Adrenal gland (tissue), 12 donors: Measurements from ENCODE around the gene CNGA1. TPM values are rescaled to one million over a fixed set of nuclear protein-coding genes. Genes with fewer than 3 reads are reported as not detected.

Experiments
- DNase-seq, 7 donors: peaks; one replicate each; pipeline ENCODE4 v3.0.0-alpha.2; 2019 to 2020
- H3K27ac ChIP-seq, 5 donors: fragments of 200-600 bp; sonication (generic) in 4 of 5; 1 replicate in 3 of 5; 2 replicates in 2 of 5; pipeline versions ENCODE4 v1.5.1 to v1.8.0; 2016 to 2020; ENCODE audit warnings: mild to moderate bottlenecking in 1 of 5
- H3K27me3 ChIP-seq: fragments of 200-600 bp; 2 replicates; pipeline ENCODE4 v1.8.0; 2021
- H3K36me3 ChIP-seq, 2 donors: fragments of 200-600 bp; replicated peaks in 1 of 2; 1 replicate in 1 of 2; 2 replicates in 1 of 2; pipeline versions ENCODE4 v1.5.1 to v1.8.0; 2018 to 2022
- H3K4me1 ChIP-seq, 2 donors: fragments of 200-600 bp; replicated peaks in 1 of 2; 1 replicate in 1 of 2; 2 replicates in 1 of 2; pipeline versions ENCODE4 v1.5.1 to v1.8.0; 2018 to 2021
- H3K4me3 ChIP-seq, 4 donors: fragments of 200-600 bp; sonication (generic) in 3 of 4; one replicate each; pipeline ENCODE4 v1.5.1; 2016 to 2018
- H3K9me3 ChIP-seq, 3 donors: fragments of 200-600 bp; sonication (generic) in 1 of 3; replicated peaks in 1 of 3; 1 replicate in 2 of 3; 2 replicates in 1 of 3; pipeline versions ENCODE4 v1.5.1 to v1.8.0; 2016 to 2021
- CTCF ChIP-seq, 6 experiments: fragments of 450-650 bp in 4 of 6; fragments of 200-600 bp in 2 of 6; sonication (generic) in 1 of 6; IDR thresholded peaks; 1 replicate in 5 of 6; 2 replicates in 1 of 6; pipeline versions ENCODE4 v1.5.1 to v1.8.0; 2016 to 2021; ENCODE audit warnings: antibody characterized with exemption in 6 of 6, mild to moderate bottlenecking in 2 of 6, moderate library complexity in 1 of 6
- POLR2A ChIP-seq, 2 donors: fragments of 450-650 bp; IDR thresholded peaks; one replicate each; pipeline ENCODE4 v1.6.1; 2017; ENCODE audit warnings: antibody characterized with exemption in 2 of 2, mild to moderate bottlenecking in 2 of 2, moderate library complexity in 1 of 2
- whole genome bisulfite sequencing, 4 donors: extraction: QIAGEN DNeasy Blood & Tissue Kit in 2 of 4; methylation state at CpG; one replicate each; pipeline versions ENCODE4 v1.1.5 to v1.1.7; 2013 to 2017; 5-methylcytosine and 5-hydroxymethylcytosine counted together
- intact Hi-C, 2 donors: fragments of 100-400 bp; cut with DNase I; formaldehyde crosslinking; loops; one replicate each; pipeline versions ENCODE4 v1.14.1 to v1.15.0; 2022 to 2023
- polyA plus RNA-seq, 3 donors: library from polyadenylated mRNA; stranded (reverse); fragments of 200-250 nt in 2 of 3; fragments of 350-450 nt in 1 of 3; fragmentation: Illumina TruSeq in 1 of 3; extraction: RNeasy Lipid Tissue Mini Kit (QIAGEN cat#74804) in 1 of 3; gene quantifications; one replicate each; pipeline ENCODE4 v1.2.3, GENCODE V29; 2013 to 2014
- total RNA-seq, 9 donors: library from RNA; depleted of rRNA in 4 of 9; stranded (reverse); fragments of >200 nt in 4 of 9; fragments of 120-200 nt in 1 of 9; fragmentation: NEBNext Ultra II Directional in 1 of 9; extraction: Animal tissue kit (Norgen Biotek cat#: 25700) in 1 of 9; gene quantifications; one replicate each; pipeline versions ENCODE4 v1.1.0 to v1.2.4, GENCODE V29; 2013 to 2023
- donor health status: healthy with polysubstance abuse.
- donor health status: Bipolar disorder and iron deficiency.
- donor health status: DM: yes; HTN: yes; CAD: no.
- donor health status: DM: no; HTN: no; CAD: no.
- donor health status: DM: no; HTN: no; CAD: no.
- donor health status: DM: yes; HTN: yes; CAD: no.

The CNGA1 gene
- total and polyA plus RNA-seq, 12 donors, result 0.24 to 4.8 (median 1.2) TPM; not detected in 1

- Histone ChIP-seq H3K36me3 (no peaks in the 10 kb centered on the region), H3K4me3 (no peak overlapping the region), H3K4me1 (no peaks in the 10 kb centered on the region), H3K27ac (no peak overlapping the region), H3K9me3 (no peaks in the 10 kb centered on the region), H3K27me3 (no peaks in the 10 kb centered on the region)
- no peak for DNase-seq
- no peak for TF ChIP-seq POLR2A (IDR thresholded peaks at IDR 0.05)
- no peak for TF ChIP-seq CTCF (IDR thresholded peaks at IDR 0.05)
- intact Hi-C loops, result loop anchor here in 1 of 2 donors (10.0 kb wide), 1 partner anchor 265 kb away; no protein-coding TSS in a partner anchor
- WGBS, 4 donors, result 82 to 88% (median 84%) methylated on average over 5 of the region's 5 CpGs
Measured at GRCh38 chr4:47939456-47939855, 77.0 kb downstream of the CNGA1 start.

GRCh38 chr4:47936336-47936735 is 80.1 kb downstream of the CNGA1 start:
- no peak for TF ChIP-seq CTCF (IDR thresholded peaks at IDR 0.05)
- no peak for TF ChIP-seq POLR2A (IDR thresholded peaks at IDR 0.05)
- no peak overlapping the region for H3K4me3 ChIP-seq
- H3K4me1 ChIP-seq, result peaks cover 0 to under 1% of the 10 kb centered on the region in 2 donors
- WGBS, 4 donors, result 84 to 91% (median 86%) methylated on average over 6 of the region's 6 CpGs
- DNase-seq, result no peak
- intact Hi-C loops, result loop anchor here in 1 of 2 donors (10.0 kb wide), 1 partner anchor 262 kb away; no protein-coding TSS in a partner anchor
- no peaks in the 10 kb centered on the region for H3K27me3 ChIP-seq
- H3K27ac ChIP-seq, result no peak overlapping the region
- H3K36me3 ChIP-seq, result no peaks in the 10 kb centered on the region
- no peaks in the 10 kb centered on the region for H3K9me3 ChIP-seq

GRCh38 chr4:47933840-47934239 is 82.6 kb downstream of the CNGA1 start:
- H3K9me3 ChIP-seq, result no peaks in the 10 kb centered on the region
- no peaks in the 10 kb centered on the region for H3K27me3 ChIP-seq
- peak; percentile 37 to 75 (median 68) for TF ChIP-seq CTCF (IDR thresholded peaks at IDR 0.05)
- no peak for TF ChIP-seq POLR2A (IDR thresholded peaks at IDR 0.05)
- H3K27ac ChIP-seq, result no peak overlapping the region
- DNase-seq, result no peak
- no peak overlapping the region for H3K4me3 ChIP-seq
- intact Hi-C loops, result loop anchor here (5.0 to 10.0 kb wide), 2 partner anchors 259 to 262 kb away; no protein-coding TSS in a partner anchor
- H3K36me3 ChIP-seq, result no peaks in the 10 kb centered on the region
- WGBS, 4 donors, result 0 to 2% (median 1%) methylated on average over 4 of the region's 4 CpGs
- peaks cover 0 to 8% of the 10 kb centered on the region in 2 donors for H3K4me1 ChIP-seq

- Histone ChIP-seq H3K36me3 (no peaks in the 10 kb centered on the region), H3K9me3 (no peaks in the 10 kb centered on the region), H3K4me1 (peaks cover 0 to 16% of the 10 kb centered on the region in 2 donors), H3K4me3 (no peak overlapping the region), H3K27me3 (no peaks in the 10 kb centered on the region), H3K27ac (no peak overlapping the region)
- no peak for TF ChIP-seq CTCF (IDR thresholded peaks at IDR 0.05)
- no peak for TF ChIP-seq POLR2A (IDR thresholded peaks at IDR 0.05)
- WGBS, 4 donors, result 6 to 17% (median 10%) methylated on average over 2 of the region's 2 CpGs
- peak in 5 of 7 donors; percentile 21 to 48 (median 30) for DNase-seq
- intact Hi-C loops, result loop anchor here (5.0 to 10.0 kb wide), 2 partner anchors 256 to 259 kb away; no protein-coding TSS in a partner anchor
Measured at GRCh38 chr4:47930971-47931804, 85.3 kb downstream of the CNGA1 start.
